HCT116 (cell line): ENCODE data around the gene DCTN3. TPM values are rescaled to one million over a fixed set of nuclear protein-coding genes. Genes with fewer than 3 reads are reported as not detected.

Source experiments
- ATAC-seq: fragments of 200-7000 bp; cut with Tn5 transposase; 2 replicates; pipeline ENCODE4 v1.9.1; 2020; ENCODE audit warnings: mild to moderate bottlenecking, moderate library complexity
- BruUV-seq: library from RNA; stranded (reverse); fragments of 400-500 nt; replicated peaks from 2 replicates; lab custom pipeline; 2021; lab: Mats Ljungman, UMichigan
- CTCF ChIA-PET: fragments of 300-600 bp; sonication (Branson Sonifier 250); formaldehyde crosslinking; loops from one replicate; lab custom pipeline; 2021; ENCODE audit warnings: antibody characterized with exemption; lab: Charles Lee
- POLR2A ChIA-PET: fragments of 300-600, 350-600 bp; sonication (Branson Sonifier 250); formaldehyde crosslinking; loops from one replicate; lab custom pipeline; 2021; ENCODE audit warnings: antibody characterized with exemption; lab: Charles Lee
- RAD21 ChIA-PET, 2 experiments: fragments of 300-600 bp; sonication (Branson Sonifier 250); formaldehyde crosslinking; loops; one replicate each; lab custom pipeline; 2023; ENCODE audit warnings: low total read pairs in 2 of 2; ENCODE audit not compliant: uncharacterized antibody in 2 of 2, unreplicated experiment in 2 of 2, low non-redundant PET in 1 of 2; lab: Charles Lee
- DNase-seq: peaks from one replicate; pipeline ENCODE4 v3.0.0-alpha.2; 2010; ENCODE audit warnings: low read depth, low spot score
- H2AFZ ChIP-seq: fragments of 200-600 bp; shearing (Covaris generic), sonication (generic); 2 replicates; pipeline ENCODE4 v1.6.1; 2017; ENCODE audit warnings: low read depth, mixed run types, mixed read lengths, antibody characterized with exemption, low read length; ENCODE audit not compliant: poor library complexity, severe bottlenecking
- H3K27ac ChIP-seq: 2 replicates; pipeline ENCODE4 v1.5.1; 2012; ENCODE audit warnings: low read depth, low read length
- H3K27me3 ChIP-seq: fragments of 200-600 bp; sonication (generic); 2 replicates; pipeline ENCODE4 v1.6.1; 2016; ENCODE audit warnings: mixed run types, low read length, mixed read lengths; ENCODE audit not compliant: insufficient read depth
- H3K36me3 ChIP-seq, 2 experiments: fragments of 200-500 bp in 1 of 2; fragments of 200-600 bp in 1 of 2; sonication (Bioruptor generic) in 1 of 2; sonication (generic) in 1 of 2; 2 replicates each; pipeline versions ENCODE4 v1.5.1 to v1.6.1; 2014 to 2016; ENCODE audit warnings: low read length in 2 of 2, inconsistent platforms in 1 of 2, mixed read lengths in 1 of 2, mixed run types in 1 of 2; ENCODE audit not compliant: insufficient read depth in 2 of 2, control insufficient read depth in 1 of 2
- H3K4me1 ChIP-seq, 2 experiments: fragments of 200-600 bp in 1 of 2; sonication (generic) in 1 of 2; 2 replicates each; pipeline versions ENCODE4 v1.5.1 to v1.6.1; 2012 to 2017; ENCODE audit warnings: low read length in 2 of 2, inconsistent platforms in 1 of 2, mild to moderate bottlenecking in 1 of 2, mixed read lengths in 1 of 2, mixed run types in 1 of 2, moderate library complexity in 1 of 2; ENCODE audit not compliant: insufficient read depth in 2 of 2, control insufficient read depth in 1 of 2
- H3K4me2 ChIP-seq: fragments of 200-600 bp; sonication (generic); 2 replicates; pipeline ENCODE4 v1.6.1; 2017; ENCODE audit warnings: mixed run types, low read length, mixed read lengths
- H3K4me3 ChIP-seq, 2 experiments: fragments of 200-600 bp in 1 of 2; sonication (generic) in 1 of 2; replicated peaks in 1 of 2; 2 replicates each; pipeline ENCODE4 v1.5.1; 2011 to 2016; ENCODE audit warnings: low read length in 2 of 2, control low read depth in 1 of 2, low read depth in 1 of 2, mild to moderate bottlenecking in 1 of 2, mixed read lengths in 1 of 2, mixed run types in 1 of 2
- H3K79me2 ChIP-seq: fragments of 200-600 bp; sonication (generic); 2 replicates; pipeline ENCODE4 v1.6.1; 2017; ENCODE audit warnings: mild to moderate bottlenecking, mixed run types, low read length, moderate library complexity, mixed read lengths; ENCODE audit not compliant: insufficient read depth
- H3K9ac ChIP-seq: fragments of 200-600 bp; sonication (generic); 2 replicates; pipeline ENCODE4 v1.6.1; 2016; ENCODE audit warnings: low read length, mixed read lengths
- H3K9me2 ChIP-seq: fragments of 200-600 bp; sonication (generic), shearing (Covaris generic); 2 replicates; pipeline ENCODE4 v1.6.1; 2017; ENCODE audit warnings: mixed run types, mild to moderate bottlenecking, moderate library complexity; ENCODE audit not compliant: insufficient read depth
- H3K9me3 ChIP-seq, 2 experiments: fragments of 200-500 bp in 1 of 2; fragments of 200-600 bp in 1 of 2; sonication (Bioruptor generic) in 1 of 2; sonication (generic) in 1 of 2; 2 replicates each; pipeline ENCODE4 v1.6.1; 2014 to 2017; ENCODE audit warnings: low read length in 2 of 2, mixed read lengths in 2 of 2, inconsistent platforms in 1 of 2, low read depth in 1 of 2, mild to moderate bottlenecking in 1 of 2, mixed run types in 1 of 2, moderate library complexity in 1 of 2; ENCODE audit not compliant: control insufficient read depth in 1 of 2, insufficient read depth in 1 of 2
- H4K20me1 ChIP-seq: fragments of 200-600 bp; sonication (generic), shearing (Covaris generic); 2 replicates; pipeline ENCODE4 v1.6.1; 2017; ENCODE audit warnings: mixed run types, mild to moderate bottlenecking, moderate library complexity; ENCODE audit not compliant: insufficient read depth
- CTCF ChIP-seq, 3 experiments: fragments of 200-600 bp in 1 of 3; sonication (generic) in 1 of 3; IDR thresholded peaks in 2 of 3; conservative IDR thresholded peaks in 1 of 3; 2 replicates each; pipeline ENCODE4 v1.5.1; 2012 to 2017; ENCODE audit warnings: low read depth in 2 of 3, low read length in 2 of 3, antibody characterized with exemption in 1 of 3, borderline replicate concordance in 1 of 3, control low read depth in 1 of 3, mild to moderate bottlenecking in 1 of 3, mixed read lengths in 1 of 3, mixed run types in 1 of 3, moderate library complexity in 1 of 3; ENCODE audit not compliant: insufficient read depth in 1 of 3
- ELF1 ChIP-seq: IDR thresholded peaks from 2 replicates; pipeline ENCODE4 v1.6.1; 2012; ENCODE audit warnings: low read depth, borderline replicate concordance
- EZH2 ChIP-seq: fragments of 200-600 bp; sonication (generic); IDR thresholded peaks from 2 replicates; pipeline ENCODE4 v1.6.1; 2017; ENCODE audit warnings: antibody characterized with exemption, mixed run types
- EZH2phosphoT487 ChIP-seq: fragments of 200-600 bp; IDR thresholded peaks from 2 replicates; pipeline ENCODE4 v1.6.1; 2018; ENCODE audit warnings: antibody characterized with exemption, borderline replicate concordance
- FOSL1 ChIP-seq: IDR thresholded peaks from 2 replicates; pipeline ENCODE4 v1.6.1; 2012; ENCODE audit warnings: low read depth
- MAX ChIP-seq: IDR thresholded peaks from 2 replicates; pipeline ENCODE4 v1.6.1; 2012
- POLR2A ChIP-seq: IDR thresholded peaks from 2 replicates; pipeline ENCODE4 v1.7.0; 2011; ENCODE audit warnings: borderline replicate concordance; ENCODE audit not compliant: insufficient read depth, insufficient read length; ENCODE audit errors: extremely low read depth
- POLR2AphosphoS5 ChIP-seq: IDR thresholded peaks from 2 replicates; pipeline ENCODE4 v1.6.1; 2011; ENCODE audit warnings: mild to moderate bottlenecking, low read depth, low read length, moderate library complexity
- RAD21 ChIP-seq: IDR thresholded peaks from 2 replicates; pipeline ENCODE4 v1.6.1; 2012; ENCODE audit warnings: low read depth, mild to moderate bottlenecking
- SIN3A ChIP-seq: IDR thresholded peaks from 2 replicates; pipeline ENCODE4 v1.6.1; 2012; ENCODE audit warnings: low read depth
- TCF7L2 ChIP-seq: IDR thresholded peaks from 2 replicates; pipeline ENCODE4 v1.7.0; 2011; ENCODE audit warnings: borderline replicate concordance, inconsistent platforms; ENCODE audit not compliant: insufficient read depth, insufficient read length; ENCODE audit errors: extremely low read depth
- ZBTB33 ChIP-seq: IDR thresholded peaks from 2 replicates; pipeline ENCODE4 v1.6.1; 2011; ENCODE audit warnings: mild to moderate bottlenecking, low read length, moderate library complexity; ENCODE audit not compliant: insufficient replicate concordance; ENCODE audit errors: extremely low read depth
- ZNF274 ChIP-seq: fragments of 200-500 bp; sonication (Bioruptor generic); IDR thresholded peaks from 2 replicates; pipeline ENCODE4 v1.6.1; 2014; ENCODE audit warnings: mild to moderate bottlenecking, low read depth, low read length, inconsistent platforms
- intact Hi-C: fragments of 100-400 bp; cut with micrococcal nuclease; formaldehyde crosslinking; loops from 2 replicates; pipeline ENCODE4 v1.10.0; 2022
- total RNA-seq: library from RNA; stranded (reverse); gene quantifications from one replicate; pipeline ENCODE4 v1.2.1, GENCODE V29; 2021; ENCODE audit not compliant: unreplicated experiment

The DCTN3 gene
- total RNA-seq, 1 experiment from 2014 or later: 64.0 TPM

GRCh38 chr9:34648673-34649072 lies 28.4 kb upstream of the DCTN3 start (continued):
- TF ChIP-seq POLR2AphosphoS5 (no peak), MAX (no peak), RAD21 (no peak), ELF1 (no peak)

- intact Hi-C loops: no loop called here
- Histone ChIP-seq H3K9me3 (no peaks in the 10 kb centered on the region), H3K79me2 (peaks cover 6% of the 10 kb centered on the region; the same call in 1 of the 2 replicates), H3K27me3 (no peaks in the 10 kb centered on the region), H3K9me2 (no peaks in the 10 kb centered on the region), H3K4me1 (peaks cover 22 to 45% of the 10 kb centered on the region in 2 experiments), H2AFZ (no peak overlapping the region), H3K36me3 (peaks cover 0 to 6% of the 10 kb centered on the region in 2 experiments; a peak in 1 of 4 replicates), H3K9ac (peak overlapping the region; percentile 71), H3K4me2 (peak overlapping the region; percentile 87), H3K27ac (peak overlapping the region; percentile 92; the same call in 1 of the 2 replicates), H4K20me1 (no peaks in the 10 kb centered on the region), H3K4me3 (peak overlapping the region; percentile 80 to 85)
- no peak for DNase-seq
- TF ChIP-seq CTCF (IDR thresholded peaks at IDR 0.05 in 2 of 3, conservative IDR thresholded peaks at IDR 0.05 in 1 of 3; ENCODE audit: borderline replicate concordance in 1 of 3, insufficient read depth in 1 of 3, low read depth in 2 of 3, low read length in 2 of 3) (no peak), ELF1 (no peak), POLR2A (no peak), MAX (no peak), EZH2 (no peak), EZH2phosphoT487 (no peak), SIN3A (no peak), FOSL1 (no peak), ZBTB33 (no peak), POLR2AphosphoS5 (no peak), ZNF274 (no peak), TCF7L2 (no peak)
- ChIA-PET CTCF (interaction anchor here (2.0 kb wide), 1 partner anchor 17 kb away, joined by 12 read pairs; no protein-coding TSS in a partner anchor), RAD21 (no interaction called here), POLR2A (interaction anchor here (2.9 kb wide), 1 partner anchor 10 kb away, joined by 26 read pairs; the partner anchor contains the start of gene SIGMAR1)
- no TSS peak for BruUV-seq
- no peak for ATAC-seq
Observed at GRCh38 chr9:34647651-34648050, 27.4 kb upstream of the DCTN3 start.
